HFFc6 (cell line): Measurements from ENCODE around the gene KCNA10. TPM values are rescaled to one million over a fixed set of nuclear protein-coding genes. Genes with fewer than 3 reads are reported as not detected.

Experiments used
- DNase-seq: peaks from one replicate; pipeline ENCODE4 v3.0.0-alpha.2; 2018
- H3K27ac Mint-ChIP-seq: 2 replicates; pipeline ENCODE4 v1.8.0; 2020; ENCODE audit warnings: mild to moderate bottlenecking, mixed read lengths
- H3K27me3 Mint-ChIP-seq: 2 replicates; pipeline ENCODE4 v1.8.0; 2021; ENCODE audit warnings: mild to moderate bottlenecking, moderate library complexity, mixed read lengths; ENCODE audit not compliant: insufficient read depth
- H3K36me3 Mint-ChIP-seq: 2 replicates; pipeline ENCODE4 v1.8.0; 2021; ENCODE audit warnings: low read depth, mixed read lengths
- H3K4me1 Mint-ChIP-seq: 2 replicates; pipeline ENCODE4 v1.8.0; 2020; ENCODE audit warnings: low read depth, mixed read lengths
- H3K4me3 Mint-ChIP-seq: 2 replicates; pipeline ENCODE4 v1.8.0; 2020; ENCODE audit warnings: mild to moderate bottlenecking, moderate library complexity, mixed read lengths
- H3K9me3 Mint-ChIP-seq: 2 replicates; pipeline ENCODE4 v1.8.0; 2020; ENCODE audit warnings: mild to moderate bottlenecking, mixed read lengths
- CTCF ChIP-seq: fragments of 200-600 bp; sonication (generic); IDR thresholded peaks from 2 replicates; pipeline ENCODE4 v1.5.0; 2021; ENCODE audit warnings: antibody characterized with exemption, mild to moderate bottlenecking
- total RNA-seq, 6 experiments: library from RNA; stranded (reverse); fragmentation: NEBNext Ultra II Directional; extraction: Animal tissue kit (Norgen Biotek cat#: 25700); gene quantifications; 2 replicates in 1 of 6; 3 replicates in 5 of 6; pipeline ENCODE4 v1.2.3, GENCODE V29; 2021

The KCNA10 gene
- total RNA-seq, 6 experiments from 2014 or later, result not detected

- Mint-ChIP-seq H3K4me3 (no peak overlapping the region), H3K27me3 (peaks cover 54% of the 10 kb centered on the region), H3K4me1 (no peaks in the 10 kb centered on the region), H3K36me3 (no peaks in the 10 kb centered on the region), H3K27ac (no peak overlapping the region), H3K9me3 (no peaks in the 10 kb centered on the region)
- no peak for TF ChIP-seq CTCF
- DNase-seq, result no peak
Measured at GRCh38 chr1:110501488-110502132, 17.4 kb downstream of the KCNA10 start.

GRCh38 chr1:110498270-110498669, 20.7 kb downstream of the KCNA10 start:
- Mint-ChIP-seq H3K27me3 (peaks cover 29% of the 10 kb centered on the region), H3K4me3 (no peak overlapping the region), H3K36me3 (no peaks in the 10 kb centered on the region), H3K9me3 (no peaks in the 10 kb centered on the region), H3K4me1 (no peaks in the 10 kb centered on the region), H3K27ac (no peak overlapping the region)
- TF ChIP-seq CTCF, result no peak
- DNase-seq, result no peak

- H3K27ac Mint-ChIP-seq, result no peak overlapping the region
- peak; percentile 98 for TF ChIP-seq CTCF
- peak; percentile 61 for DNase-seq
- H3K27me3 Mint-ChIP-seq, result peaks cover 21% of the 10 kb centered on the region
- no peaks in the 10 kb centered on the region for H3K36me3 Mint-ChIP-seq
- H3K9me3 Mint-ChIP-seq, result no peaks in the 10 kb centered on the region
- H3K4me3 Mint-ChIP-seq, result no peak overlapping the region
- no peaks in the 10 kb centered on the region for H3K4me1 Mint-ChIP-seq
Measured at GRCh38 chr1:110495926-110496600, 22.9 kb downstream of the KCNA10 start.

- no peaks in the 10 kb centered on the region for H3K9me3 Mint-ChIP-seq
- peaks cover 23% of the 10 kb centered on the region for H3K27me3 Mint-ChIP-seq
- no peaks in the 10 kb centered on the region for H3K4me1 Mint-ChIP-seq
- no peak overlapping the region for H3K4me3 Mint-ChIP-seq
- no peaks in the 10 kb centered on the region for H3K36me3 Mint-ChIP-seq
- no peak for TF ChIP-seq CTCF
- H3K27ac Mint-ChIP-seq, result no peak overlapping the region
- DNase-seq, result no peak
Measured at GRCh38 chr1:110494522-110495406, 24.2 kb downstream of the KCNA10 start.

GRCh38 chr1:110494036-110494435, 24.9 kb downstream of the KCNA10 start:
- Mint-ChIP-seq H3K4me3 (no peak overlapping the region), H3K36me3 (no peaks in the 10 kb centered on the region), H3K27ac (no peak overlapping the region), H3K4me1 (no peaks in the 10 kb centered on the region), H3K9me3 (no peaks in the 10 kb centered on the region), H3K27me3 (peaks cover 20% of the 10 kb centered on the region)
- no peak for DNase-seq
- no peak for TF ChIP-seq CTCF
